ENCODE results near the gene FBP1. TPM values are rescaled to one million over a fixed set of nuclear protein-coding genes. Genes with fewer than 3 reads are reported as not detected.
"Not testable (repeated sequence)": the region's sequence is repeated elsewhere in the genome, so short reads cannot be mapped to it uniquely, and the experiment has no call there.

FBP1 gene
- total RNA-seq, 1 donor from 2014 or later = 1.0 TPM

- ATAC-seq; intact Hi-C loops (cut with DNase I); DNase-seq (ENCODE audit: missing footprints): not testable (repeated sequence)
These were observed 46.6 kb downstream of the FBP1 start for GRCh38 chr9:94592683-94593082.

GRCh38 chr9:94591876-94592275, 47.4 kb downstream of the FBP1 start:
- no peak for DNase-seq (ENCODE audit: missing footprints)
- intact Hi-C loops (cut with DNase I) = no loop called here
- ATAC-seq = no peak

- ATAC-seq; DNase-seq (ENCODE audit: missing footprints); intact Hi-C loops (cut with DNase I): not testable (repeated sequence)
These were observed 48.2 kb downstream of the FBP1 start for GRCh38 chr9:94591046-94591545.

GRCh38 chr9:94588681-94589080, 50.6 kb downstream of the FBP1 start:
- intact Hi-C loops (cut with DNase I) = no loop called here
- no peak for ATAC-seq
- DNase-seq (ENCODE audit: missing footprints) = no peak

GRCh38 chr9:94586814-94587213, 52.5 kb downstream of the FBP1 start:
- intact Hi-C loops (cut with DNase I) = no loop called here
- DNase-seq (ENCODE audit: missing footprints) = no peak
- no peak for ATAC-seq

- intact Hi-C loops (cut with DNase I) = no loop called here
- DNase-seq (ENCODE audit: missing footprints) = no peak
- no peak for ATAC-seq
These were observed 53.0 kb downstream of the FBP1 start for GRCh38 chr9:94586316-94586715.

GRCh38 chr9:94584555-94584954, 54.8 kb downstream of the FBP1 start:
- DNase-seq (ENCODE audit: missing footprints) = no peak
- intact Hi-C loops (cut with DNase I) = no loop called here
- no peak for ATAC-seq

GRCh38 chr9:94581728-94582127, 57.6 kb downstream of the FBP1 start:
- ATAC-seq = no peak
- intact Hi-C loops (cut with DNase I) = no loop called here
- no peak for DNase-seq (ENCODE audit: missing footprints)

- DNase-seq (ENCODE audit: missing footprints) (no peak), ATAC-seq (no peak)
- intact Hi-C loops (cut with DNase I) = no loop called here
These were observed 61.7 kb downstream of the FBP1 start for GRCh38 chr9:94577571-94577970.

- DNase-seq (ENCODE audit: missing footprints) (no peak), ATAC-seq (no peak)
- intact Hi-C loops (cut with DNase I) = no loop called here
These were observed 62.3 kb downstream of the FBP1 start for GRCh38 chr9:94577036-94577435.

GRCh38 chr9:94576131-94576530, 63.2 kb downstream of the FBP1 start:
- DNase-seq (ENCODE audit: missing footprints) = no peak
- no peak for ATAC-seq
- intact Hi-C loops (cut with DNase I) = no loop called here

- intact Hi-C loops (cut with DNase I) = no loop called here
- no peak for ATAC-seq
- DNase-seq (ENCODE audit: missing footprints) = no peak
These were observed 70.2 kb downstream of the FBP1 start for GRCh38 chr9:94568972-94569712.

- peak; percentile 64 for ATAC-seq
- DNase-seq (ENCODE audit: missing footprints) = no peak
- intact Hi-C loops (cut with DNase I) = no loop called here
These were observed 70.9 kb downstream of the FBP1 start for GRCh38 chr9:94568250-94568889.

- DNase-seq (ENCODE audit: missing footprints) (no peak), ATAC-seq (no peak)
- intact Hi-C loops (cut with DNase I) = no loop called here
These were observed 72.0 kb downstream of the FBP1 start for GRCh38 chr9:94567271-94567670.

- intact Hi-C loops (cut with DNase I) = no loop called here
- DNase-seq (ENCODE audit: missing footprints) (no peak), ATAC-seq (no peak)
These were observed 72.8 kb downstream of the FBP1 start for GRCh38 chr9:94566550-94566949.

GRCh38 chr9:94564279-94564678, 75.0 kb downstream of the FBP1 start:
- DNase-seq (ENCODE audit: missing footprints); intact Hi-C loops (cut with DNase I); ATAC-seq: not testable (repeated sequence)

GRCh38 chr9:94563548-94563947, 75.8 kb downstream of the FBP1 start:
- intact Hi-C loops (cut with DNase I) = no loop called here
- ATAC-seq (no peak), DNase-seq (ENCODE audit: missing footprints) (no peak)

- intact Hi-C loops (cut with DNase I) = no loop called here
- no peak for DNase-seq (ENCODE audit: missing footprints)
- ATAC-seq = no peak
These were observed 79.1 kb downstream of the FBP1 start for GRCh38 chr9:94560237-94560636.

- intact Hi-C loops (cut with DNase I) = no loop called here
- ATAC-seq = no peak
- DNase-seq (ENCODE audit: missing footprints) = no peak
These were observed 81.9 kb downstream of the FBP1 start for GRCh38 chr9:94557376-94557775.
